ENCODE data around the gene DNAH17.

DNA sequence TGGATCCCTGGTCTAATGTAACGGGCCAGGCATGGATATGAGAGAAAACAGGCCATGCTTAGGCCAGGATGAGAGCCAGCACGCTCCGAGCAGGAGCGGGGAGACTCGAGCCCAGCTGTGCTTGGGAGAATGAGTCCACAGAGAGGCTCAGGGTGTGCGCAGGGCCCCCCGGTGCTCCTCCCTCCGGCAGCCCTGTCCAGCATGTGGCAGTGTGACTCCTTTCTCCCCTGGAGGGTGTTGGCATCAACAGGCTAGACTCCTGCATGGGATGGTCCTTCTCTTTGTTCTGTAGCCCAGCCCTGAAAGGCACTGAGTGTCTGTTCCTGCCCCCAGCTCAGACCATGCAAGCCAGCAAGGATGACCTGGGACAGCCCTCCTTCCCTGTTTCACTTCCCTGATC lies 175.3 kb downstream of the DNAH17 start:
- TF ChIP-seq, protein P1, sequence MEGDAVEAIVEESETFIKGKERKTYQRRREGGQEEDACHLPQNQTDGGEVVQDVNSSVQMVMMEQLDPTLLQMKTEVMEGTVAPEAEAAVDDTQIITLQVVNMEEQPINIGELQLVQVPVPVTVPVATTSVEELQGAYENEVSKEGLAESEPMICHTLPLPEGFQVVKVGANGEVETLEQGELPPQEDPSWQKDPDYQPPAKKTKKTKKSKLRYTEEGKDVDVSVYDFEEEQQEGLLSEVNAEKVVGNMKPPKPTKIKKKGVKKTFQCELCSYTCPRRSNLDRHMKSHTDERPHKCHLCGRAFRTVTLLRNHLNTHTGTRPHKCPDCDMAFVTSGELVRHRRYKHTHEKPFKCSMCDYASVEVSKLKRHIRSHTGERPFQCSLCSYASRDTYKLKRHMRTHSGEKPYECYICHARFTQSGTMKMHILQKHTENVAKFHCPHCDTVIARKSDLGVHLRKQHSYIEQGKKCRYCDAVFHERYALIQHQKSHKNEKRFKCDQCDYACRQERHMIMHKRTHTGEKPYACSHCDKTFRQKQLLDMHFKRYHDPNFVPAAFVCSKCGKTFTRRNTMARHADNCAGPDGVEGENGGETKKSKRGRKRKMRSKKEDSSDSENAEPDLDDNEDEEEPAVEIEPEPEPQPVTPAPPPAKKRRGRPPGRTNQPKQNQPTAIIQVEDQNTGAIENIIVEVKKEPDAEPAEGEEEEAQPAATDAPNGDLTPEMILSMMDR (IDR thresholded peaks at IDR 0.05): no peak
- no peak for TF ChIP-seq POLR2A (IDR thresholded peaks at IDR 0.05)

Data from esophagus squamous epithelium (tissue), 4 donors.